GM20000 (cell line): ENCODE measurements around the gene PCGF1.
"Not testable (repeated sequence)": the region's sequence is repeated elsewhere in the genome, so short reads cannot be mapped to it uniquely, and the experiment has no call there.

Source experiments
- DNase-seq: peaks from one replicate; pipeline ENCODE4 v3.0.0; 2012; ENCODE audit warnings: low spot score
- CTCF ChIP-seq: IDR thresholded peaks from 2 replicates; pipeline ENCODE4 v1.5.1; 2012; ENCODE audit warnings: mild to moderate bottlenecking, control low read depth; ENCODE audit errors: extremely low read depth, missing control alignments

PCGF1 gene

GRCh38 chr2:74471332-74472065, 36.0 kb downstream of the PCGF1 start:
- TF ChIP-seq CTCF: no peak
- DNase-seq: no peak

- DNase-seq: not testable (repeated sequence)
These were observed 36.8 kb downstream of the PCGF1 start for GRCh38 chr2:74470742-74471141.

GRCh38 chr2:74464406-74464805, 43.1 kb downstream of the PCGF1 start:
- no peak for TF ChIP-seq CTCF
- DNase-seq: no peak

GRCh38 chr2:74462786-74463105, 44.7 kb downstream of the PCGF1 start:
- no peak for TF ChIP-seq CTCF
- no peak for DNase-seq

- no peak for DNase-seq
- no peak for TF ChIP-seq CTCF
These were observed 45.3 kb downstream of the PCGF1 start for GRCh38 chr2:74462054-74462785.

- no peak for DNase-seq
- TF ChIP-seq CTCF: no peak
These were observed 46.1 kb downstream of the PCGF1 start for GRCh38 chr2:74461187-74462053.

- DNase-seq: not testable (repeated sequence)
These were observed 47.3 kb downstream of the PCGF1 start for GRCh38 chr2:74460187-74460586.

- not testable (repeated sequence) for DNase-seq
These were observed 47.9 kb downstream of the PCGF1 start for GRCh38 chr2:74459503-74460118.
